ENCODE measurements around the gene KLHL10.
"Not testable (repeated sequence)": the region's sequence is repeated elsewhere in the genome, so short reads cannot be mapped to it uniquely, and the experiment has no call there.

KLHL10 gene

GRCh38 chr17:41823141-41823524 is 14.5 kb upstream of the KLHL10 start:
- Histone ChIP-seq H3K36me3 (replicated peaks; ENCODE audit: insufficient read depth, low read length) (no peaks in the 10 kb centered on the region), H3K9ac (ENCODE audit: low read length) (no peak overlapping the region), H3K79me2 (ENCODE audit: low read length) (no peaks in the 10 kb centered on the region), H3K27me3 (replicated peaks; ENCODE audit: insufficient read depth, low read length) (peaks cover 9% of the 10 kb centered on the region), H3K9me2 (replicated peaks; ENCODE audit: insufficient read depth, low read length) (no peaks in the 10 kb centered on the region), H3K4me1 (ENCODE audit: low read length) (no peaks in the 10 kb centered on the region), H3K9me3 (replicated peaks; ENCODE audit: insufficient read depth, low read length) (no peaks in the 10 kb centered on the region), H2AFZ (ENCODE audit: low read length) (no peak overlapping the region), H4K20me1 (ENCODE audit: insufficient read depth, low read length) (no peaks in the 10 kb centered on the region), H3F3A (ENCODE audit: insufficient read depth, low read length) (no peaks in the 10 kb centered on the region), H3K4me3 (ENCODE audit: low read length) (no peak overlapping the region), H3K4me2 (ENCODE audit: low read depth, low read length) (no peak overlapping the region), H3K27ac (ENCODE audit: low read length) (no peak overlapping the region)
- DNase-seq = no peak
- TF ChIP-seq EZH2phosphoT487 (IDR thresholded peaks at IDR 0.05; ENCODE audit: low read length) = no peak

DNA sequence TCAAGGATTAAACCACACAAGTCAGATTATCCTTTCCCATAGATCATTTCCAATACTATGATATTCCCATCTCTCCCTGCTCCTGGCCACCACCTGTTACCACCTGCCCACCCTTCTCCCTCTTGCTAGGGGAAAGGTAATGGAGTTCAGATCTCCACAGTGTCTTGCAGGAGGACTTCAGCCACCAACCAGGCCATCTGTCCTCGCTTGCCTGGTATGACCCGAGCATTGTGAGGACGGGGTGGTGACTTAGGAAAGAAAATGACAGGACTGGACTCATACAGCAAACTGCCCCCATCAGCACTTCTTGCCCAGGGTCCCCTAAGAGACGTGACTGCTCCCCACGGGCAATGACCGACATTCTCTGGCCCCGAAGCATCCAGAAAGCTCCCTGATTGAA is 14.0 kb upstream of the KLHL10 start:
- H3K9me3 ChIP-seq (replicated peaks; ENCODE audit: insufficient read depth, low read length) = no peaks in the 10 kb centered on the region
- no peak overlapping the region for H2AFZ ChIP-seq (ENCODE audit: low read length)
- H3F3A ChIP-seq (ENCODE audit: insufficient read depth, low read length) = no peaks in the 10 kb centered on the region
- no peak overlapping the region for H3K27ac ChIP-seq (ENCODE audit: low read length)
- no peak overlapping the region for H3K4me3 ChIP-seq (ENCODE audit: low read length)
- peaks cover 9% of the 10 kb centered on the region for H3K27me3 ChIP-seq (replicated peaks; ENCODE audit: insufficient read depth, low read length)
- TF ChIP-seq EZH2phosphoT487 (IDR thresholded peaks at IDR 0.05; ENCODE audit: low read length) (no peak), EZH2 (optimal IDR thresholded peaks at IDR 0.05; ENCODE audit: low read depth, low read length) (no peak), CTCF (IDR thresholded peaks at IDR 0.05; ENCODE audit: low read length) (no peak)
- H3K36me3 ChIP-seq (replicated peaks; ENCODE audit: insufficient read depth, low read length) = no peaks in the 10 kb centered on the region
- H3K4me1 ChIP-seq (ENCODE audit: low read length) = no peaks in the 10 kb centered on the region
- H3K4me2 ChIP-seq (ENCODE audit: low read depth, low read length) = no peak overlapping the region
- H3K9ac ChIP-seq (ENCODE audit: low read length) = no peak overlapping the region
- H3K9me2 ChIP-seq (replicated peaks; ENCODE audit: insufficient read depth, low read length) = no peaks in the 10 kb centered on the region
- no peaks in the 10 kb centered on the region for H3K79me2 ChIP-seq (ENCODE audit: low read length)
- no peak for DNase-seq
- no peaks in the 10 kb centered on the region for H4K20me1 ChIP-seq (ENCODE audit: insufficient read depth, low read length)

GRCh38 chr17:41824086-41824485 is 13.5 kb upstream of the KLHL10 start:
- Histone ChIP-seq H4K20me1 (ENCODE audit: insufficient read depth, low read length) (no peaks in the 10 kb centered on the region), H3K79me2 (ENCODE audit: low read length) (no peaks in the 10 kb centered on the region), H3K4me3 (ENCODE audit: low read length) (no peak overlapping the region), H3K4me2 (ENCODE audit: low read depth, low read length) (no peak overlapping the region), H3K9ac (ENCODE audit: low read length) (no peak overlapping the region), H3K9me3 (replicated peaks; ENCODE audit: insufficient read depth, low read length) (no peaks in the 10 kb centered on the region), H3K36me3 (replicated peaks; ENCODE audit: insufficient read depth, low read length) (no peaks in the 10 kb centered on the region), H3K27ac (ENCODE audit: low read length) (no peak overlapping the region), H3K27me3 (replicated peaks; ENCODE audit: insufficient read depth, low read length) (peaks cover 9% of the 10 kb centered on the region), H3K4me1 (ENCODE audit: low read length) (no peaks in the 10 kb centered on the region), H3K9me2 (replicated peaks; ENCODE audit: insufficient read depth, low read length) (no peaks in the 10 kb centered on the region), H3F3A (ENCODE audit: insufficient read depth, low read length) (no peaks in the 10 kb centered on the region), H2AFZ (ENCODE audit: low read length) (no peak overlapping the region)
- DNase-seq = no peak
- TF ChIP-seq EZH2 (optimal IDR thresholded peaks at IDR 0.05; ENCODE audit: low read depth, low read length) (no peak), CTCF (IDR thresholded peaks at IDR 0.05; ENCODE audit: low read length) (no peak), EZH2phosphoT487 (IDR thresholded peaks at IDR 0.05; ENCODE audit: low read length) (no peak)

GRCh38 chr17:41825175-41825845 is 12.3 kb upstream of the KLHL10 start:
- Histone ChIP-seq H3K36me3 (replicated peaks; ENCODE audit: insufficient read depth, low read length) (no peaks in the 10 kb centered on the region), H3K27me3 (replicated peaks; ENCODE audit: insufficient read depth, low read length) (peaks cover 3% of the 10 kb centered on the region; the same call in 1 of the 2 replicates), H3K27ac (ENCODE audit: low read length) (no peak overlapping the region)

DNA sequence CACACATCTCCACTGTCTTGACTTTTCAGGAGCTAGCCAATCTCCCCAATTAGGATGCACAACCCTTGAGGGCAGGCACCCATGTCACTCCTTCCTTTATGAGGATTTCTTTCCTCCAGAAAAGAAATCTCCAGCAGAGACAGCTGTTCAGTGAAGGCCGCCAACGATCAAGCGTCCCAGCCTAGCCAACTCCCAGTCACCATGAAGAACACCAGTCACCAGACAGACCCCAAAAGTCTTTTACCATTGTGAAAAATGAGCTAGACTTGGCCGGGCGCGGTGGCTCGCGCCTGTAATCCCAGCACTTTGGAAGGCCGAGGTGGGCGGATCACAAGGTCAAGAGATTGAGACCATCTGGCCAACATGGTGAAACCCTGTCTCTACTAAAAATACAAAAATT is 7.7 kb upstream of the KLHL10 start:
- not testable (repeated sequence) for H3K27me3 ChIP-seq (replicated peaks; ENCODE audit: insufficient read depth, low read length); H3K9me3 ChIP-seq (replicated peaks; ENCODE audit: insufficient read depth, low read length); DNase-seq; H3K4me2 ChIP-seq (ENCODE audit: low read depth, low read length); H3F3A ChIP-seq (ENCODE audit: insufficient read depth, low read length); H3K79me2 ChIP-seq (ENCODE audit: low read length); H2AFZ ChIP-seq (ENCODE audit: low read length); H3K9ac ChIP-seq (ENCODE audit: low read length); H3K9me2 ChIP-seq (replicated peaks; ENCODE audit: insufficient read depth, low read length); H3K27ac ChIP-seq (ENCODE audit: low read length); H3K36me3 ChIP-seq (replicated peaks; ENCODE audit: insufficient read depth, low read length); H4K20me1 ChIP-seq (ENCODE audit: insufficient read depth, low read length); H3K4me3 ChIP-seq (ENCODE audit: low read length); H3K4me1 ChIP-seq (ENCODE audit: low read length)

More at GRCh38 chr17:41825175-41825845, 12.3 kb upstream of the KLHL10 start:
- Histone ChIP-seq H3K9me3 (replicated peaks; ENCODE audit: insufficient read depth, low read length) (no peaks in the 10 kb centered on the region), H2AFZ (ENCODE audit: low read length) (no peak overlapping the region), H3K4me2 (ENCODE audit: low read depth, low read length) (no peak overlapping the region), H3K4me1 (ENCODE audit: low read length) (no peaks in the 10 kb centered on the region), H4K20me1 (ENCODE audit: insufficient read depth, low read length) (no peaks in the 10 kb centered on the region), H3K4me3 (ENCODE audit: low read length) (no peak overlapping the region), H3K9me2 (replicated peaks; ENCODE audit: insufficient read depth, low read length) (no peaks in the 10 kb centered on the region), H3K79me2 (ENCODE audit: low read length) (no peaks in the 10 kb centered on the region), H3K9ac (ENCODE audit: low read length) (no peak overlapping the region), H3F3A (ENCODE audit: insufficient read depth, low read length) (no peaks in the 10 kb centered on the region)
- TF ChIP-seq CTCF (IDR thresholded peaks at IDR 0.05; ENCODE audit: low read length) (no peak), EZH2 (optimal IDR thresholded peaks at IDR 0.05; ENCODE audit: low read depth, low read length) (no peak), EZH2phosphoT487 (IDR thresholded peaks at IDR 0.05; ENCODE audit: low read length) (no peak)
- DNase-seq = no peak
